Measurements from ENCODE around the gene UGT2B10.
"Not testable (repeated sequence)": the region's sequence is repeated elsewhere in the genome, so short reads cannot be mapped to it uniquely, and the experiment has no call there.

UGT2B10 gene

GRCh38 chr4:68815617-68816409, at the start of gene UGT2B10:
TSS of gene UGT2B10 (plus strand) at chr4:68815994. CDS start at chr4:68816020, 26 bp downstream.
- not testable (repeated sequence) for DNase-seq (ENCODE audit: low read depth)

DNA sequence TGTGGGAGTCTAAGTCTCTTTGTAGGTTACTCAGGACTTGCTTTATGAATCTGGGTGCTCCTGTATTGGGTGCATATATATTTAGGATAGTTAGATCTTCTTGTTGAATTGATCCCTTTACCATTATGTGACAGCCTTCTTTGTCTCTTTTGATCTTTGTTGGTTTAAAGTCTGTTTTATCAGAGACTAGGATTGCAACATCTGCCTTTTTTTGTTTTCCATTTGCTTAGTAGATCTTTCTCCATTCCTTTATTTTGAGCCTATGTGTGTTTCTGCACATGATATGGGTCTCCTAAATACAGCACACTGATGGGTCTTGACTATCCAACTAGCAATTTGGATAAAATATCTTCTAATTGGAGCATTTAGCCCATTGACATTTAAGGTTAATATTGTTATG, 44.0 kb upstream of the UGT2B10 start:
- DNase-seq (ENCODE audit: low read depth), result not testable (repeated sequence)

DNA sequence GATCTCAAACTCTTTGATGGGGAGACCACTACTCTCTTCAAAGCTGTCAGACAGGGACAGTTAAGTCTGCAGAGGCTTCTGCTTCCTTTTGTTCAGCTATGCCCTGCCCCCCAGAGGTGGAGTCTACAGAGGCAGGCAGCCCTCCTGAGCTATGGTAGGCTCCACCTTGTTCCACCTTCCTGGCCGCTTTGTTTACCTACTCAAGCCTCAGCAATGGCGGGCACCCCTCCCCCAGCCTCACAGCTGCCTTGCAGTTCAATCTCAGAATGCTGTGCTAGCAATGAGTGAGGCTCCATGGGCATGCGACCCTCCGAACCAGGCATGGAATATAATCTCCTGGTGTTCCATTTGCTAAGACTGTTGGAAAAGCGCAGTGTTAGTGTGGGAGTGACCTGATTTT, 42.1 kb upstream of the UGT2B10 start:
- no peak for DNase-seq (ENCODE audit: low read depth)

DNA sequence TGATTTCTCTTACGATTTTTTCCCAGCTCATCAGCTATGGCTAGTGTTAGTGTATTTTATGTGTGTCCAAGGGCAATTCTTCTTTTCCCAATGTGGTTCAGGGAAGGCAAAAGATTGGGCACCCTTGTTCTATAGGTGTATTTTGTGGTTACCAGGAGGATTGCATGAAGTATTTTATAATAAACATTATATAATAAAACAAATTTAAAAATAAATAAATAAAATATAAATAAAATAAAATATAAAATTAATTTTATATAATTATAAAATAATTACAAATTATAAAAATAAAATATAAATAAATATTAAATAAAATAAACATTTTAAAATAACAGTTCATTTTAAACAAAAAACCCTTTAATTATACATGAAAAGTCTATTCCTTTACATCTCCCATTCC, 35.6 kb upstream of the UGT2B10 start:
- DNase-seq (ENCODE audit: low read depth), result no peak

GRCh38 chr4:68797048-68797447, 18.7 kb upstream of the UGT2B10 start:
- DNase-seq (ENCODE audit: low read depth), result no peak

DNA sequence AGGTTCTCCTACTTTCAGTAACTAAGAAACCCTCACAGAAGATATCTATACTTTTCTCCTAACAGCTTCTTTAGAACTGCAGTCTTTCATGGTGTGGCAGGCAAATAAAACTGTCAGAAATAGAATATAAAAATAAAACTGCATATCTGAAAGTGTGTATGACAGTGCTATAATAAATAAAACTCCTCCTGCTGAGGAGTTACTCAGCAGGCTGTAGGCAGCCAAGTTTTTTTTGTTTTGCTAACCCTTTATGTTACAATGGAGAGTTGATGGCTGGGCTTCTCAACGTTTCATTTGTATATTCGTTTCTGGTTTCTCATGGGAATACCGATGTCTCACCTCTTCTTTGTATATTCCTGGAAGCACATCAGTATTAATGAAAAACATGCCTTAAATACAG, 18.2 kb upstream of the UGT2B10 start:
- DNase-seq (ENCODE audit: low read depth), result no peak

DNA sequence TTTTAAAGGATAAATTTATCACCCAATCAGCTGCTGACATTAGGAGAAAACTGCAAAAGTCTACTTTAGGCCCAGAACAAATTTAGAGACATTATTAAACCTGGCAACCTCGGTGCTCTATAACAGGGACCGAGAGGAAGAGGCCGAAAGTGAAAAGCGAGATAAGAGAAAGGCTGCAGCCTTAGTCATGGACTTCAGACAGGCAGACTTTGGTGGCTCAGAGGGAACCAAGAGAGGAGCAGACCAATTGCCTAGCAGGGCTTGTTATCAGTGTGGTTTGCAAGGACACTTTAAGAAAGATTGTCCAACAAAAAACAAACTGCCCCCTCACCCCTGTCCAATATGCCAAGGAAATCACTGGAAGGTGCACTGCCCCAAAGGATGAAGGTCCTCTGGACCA, 12.8 kb upstream of the UGT2B10 start:
- DNase-seq (ENCODE audit: low read depth), result no peak

GRCh38 chr4:68808060-68808459, 7.7 kb upstream of the UGT2B10 start:
- no peak for DNase-seq (ENCODE audit: low read depth)

DNA sequence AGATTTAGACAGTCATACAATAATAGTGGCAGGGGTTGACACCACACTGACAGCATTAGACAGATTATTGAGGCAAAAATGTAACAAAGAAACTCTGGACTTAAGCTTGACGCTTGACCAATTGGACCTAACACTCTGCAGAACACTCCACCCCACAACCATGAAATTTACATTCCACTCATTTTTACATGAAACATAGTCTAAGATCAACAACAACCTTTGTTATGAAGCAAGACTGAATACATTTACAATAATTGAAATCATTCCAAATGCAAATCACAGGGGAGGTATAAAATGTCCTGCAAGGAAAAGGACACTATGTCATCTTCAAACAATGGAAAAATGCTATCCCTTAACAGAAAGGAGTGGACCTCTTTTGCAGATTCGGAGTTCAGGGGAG, 4.9 kb upstream of the UGT2B10 start:
- no peak for DNase-seq (ENCODE audit: low read depth)

GRCh38 chr4:68816410-68817265, 844 bp downstream of the UGT2B10 start:
- DNase-seq (ENCODE audit: low read depth), result not testable (repeated sequence)

DNA sequence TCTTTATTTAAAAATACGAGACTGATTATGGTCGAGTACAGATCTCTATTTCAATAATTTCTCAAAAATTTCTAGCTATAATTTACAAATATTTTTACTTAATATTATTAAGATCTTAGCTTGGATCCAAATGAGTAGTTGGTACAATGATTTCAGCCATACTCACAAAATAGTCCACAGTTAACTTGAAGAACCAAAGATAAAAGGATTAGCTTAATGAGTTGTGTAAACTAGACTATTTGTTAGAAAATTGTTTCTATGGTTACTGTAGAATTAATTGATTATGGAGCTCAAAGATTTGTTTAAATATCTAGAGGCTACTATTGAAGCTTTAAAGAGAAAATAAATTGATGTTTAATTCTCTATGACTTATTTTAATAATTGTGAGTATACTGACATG, 1.6 kb downstream of the UGT2B10 start:
- no peak for DNase-seq (ENCODE audit: low read depth)

- DNase-seq (ENCODE audit: low read depth), result not testable (repeated sequence)
Observed at GRCh38 chr4:68818030-68818462, 2.3 kb downstream of the UGT2B10 start.

- DNase-seq (ENCODE audit: low read depth), result no peak
Observed at GRCh38 chr4:68831642-68832041, 15.8 kb downstream of the UGT2B10 start.

DNA sequence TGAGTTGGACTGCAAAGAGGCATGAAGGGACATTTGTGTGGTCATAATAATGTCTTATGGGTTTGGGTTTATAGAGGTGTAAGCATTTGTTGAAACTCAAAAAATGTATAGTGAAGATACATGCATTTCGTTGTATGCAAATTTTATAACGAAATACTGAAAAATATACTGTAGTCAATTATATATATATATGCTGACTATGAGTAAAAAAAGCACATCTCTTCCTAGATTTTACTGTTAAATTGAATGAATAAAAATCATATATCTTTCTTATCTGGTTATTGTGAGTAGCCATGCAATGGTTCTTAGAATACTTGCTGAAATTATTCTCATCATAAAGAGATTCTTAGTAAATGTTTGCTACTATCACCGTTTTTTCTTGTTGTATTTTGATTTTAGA, 34.5 kb downstream of the UGT2B10 start:
- DNase-seq (ENCODE audit: low read depth), result no peak

- DNase-seq (ENCODE audit: low read depth), result no peak
Observed at GRCh38 chr4:68855771-68856170, 40.0 kb downstream of the UGT2B10 start.

DNA sequence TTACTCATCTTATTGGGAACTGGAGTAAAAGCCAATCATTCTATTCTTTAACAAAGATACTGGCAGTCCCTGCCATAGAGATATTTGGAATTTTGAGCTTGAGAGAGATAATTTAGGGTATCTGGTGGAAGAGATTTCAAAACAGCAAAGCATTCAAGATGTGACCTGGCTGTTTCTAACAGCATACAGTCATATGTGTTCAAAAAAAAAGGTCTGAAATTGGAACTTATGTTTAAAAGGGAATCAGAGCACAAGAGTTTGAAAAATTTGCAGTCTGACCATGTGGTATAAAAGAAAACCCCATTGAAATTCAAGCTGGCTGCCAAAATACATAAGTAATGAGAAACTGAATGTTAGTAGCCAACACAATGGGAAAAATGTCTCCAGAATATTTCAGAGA, 42.2 kb downstream of the UGT2B10 start:
- DNase-seq (ENCODE audit: low read depth), result no peak

GRCh38 chr4:68859655-68860054, 43.9 kb downstream of the UGT2B10 start:
- DNase-seq (ENCODE audit: low read depth), result no peak

GRCh38 chr4:68861057-68861456, 45.3 kb downstream of the UGT2B10 start:
- DNase-seq (ENCODE audit: low read depth), result no peak

- no peak for DNase-seq (ENCODE audit: low read depth)
Observed at GRCh38 chr4:68864438-68865187, 48.8 kb downstream of the UGT2B10 start.

GRCh38 chr4:68865188-68865638, 49.4 kb downstream of the UGT2B10 start:
- no peak for DNase-seq (ENCODE audit: low read depth)

DNA sequence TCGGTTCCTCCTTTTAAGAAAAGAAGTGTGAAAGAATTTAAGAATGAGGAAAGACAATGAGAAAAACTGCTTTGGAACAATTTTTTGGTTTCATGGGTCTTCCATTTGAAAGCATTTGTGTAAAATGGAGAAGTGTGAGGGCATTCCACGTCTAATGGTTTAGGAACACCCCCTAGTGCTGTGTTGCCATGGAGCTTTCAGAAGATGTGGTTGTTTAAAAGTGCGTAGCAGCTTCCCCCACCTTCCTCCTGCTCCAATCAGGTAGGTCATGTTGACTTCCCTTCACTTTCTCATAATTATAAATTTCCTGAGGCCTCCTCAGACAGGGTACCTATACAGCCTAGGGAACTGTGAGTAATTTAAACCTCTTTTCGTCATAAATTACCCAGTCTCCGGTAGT, 50.0 kb downstream of the UGT2B10 start:
- DNase-seq (ENCODE audit: low read depth), result no peak

GRCh38 chr4:68869274-68869773, 53.5 kb downstream of the UGT2B10 start:
- no peak for DNase-seq (ENCODE audit: low read depth)

Measured in non-pigmented ciliary epithelial cell (primary cell).